Measurements from ENCODE around the gene COL17A1.

COL17A1 gene

DNA sequence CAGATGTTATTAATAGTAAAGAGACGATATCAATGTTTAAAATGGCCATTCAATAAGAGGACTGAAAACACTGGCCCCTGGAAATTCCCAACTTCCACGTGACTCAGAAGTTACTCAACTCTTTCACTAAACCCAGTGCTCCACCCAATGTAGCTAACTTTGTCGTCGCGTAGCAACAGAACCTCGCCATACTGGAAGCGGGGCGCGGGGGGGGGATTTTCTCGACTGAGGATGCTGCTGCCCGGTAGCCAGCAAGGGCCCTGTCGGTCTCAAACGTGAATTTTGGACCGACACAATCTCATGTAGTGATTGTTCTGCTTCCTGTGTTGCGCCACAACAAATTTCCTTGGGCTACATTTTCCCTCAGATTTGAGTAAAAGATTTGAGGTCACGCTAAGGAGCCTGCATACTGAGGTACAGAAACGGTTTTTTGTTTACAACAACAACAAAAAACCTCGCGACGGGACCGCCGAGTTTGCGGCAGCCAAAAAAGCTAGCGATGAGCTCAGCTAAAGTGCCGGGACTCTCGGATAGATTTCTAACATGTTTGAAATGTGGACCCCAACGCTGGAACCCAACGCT is 35.3 kb upstream of the COL17A1 start:
- Histone ChIP-seq H3K9ac (ENCODE audit: low read depth, low read length, poor library complexity) (peak overlapping the region; percentile 92), H2BK5ac (ENCODE audit: low read length) (peak overlapping the region; percentile 76), H3K18ac (ENCODE audit: low read length) (peak overlapping the region; percentile 98), H3K4me1 (ENCODE audit: control insufficient read depth in 2 of 2, insufficient read depth in 1 of 2, low read depth in 1 of 2, low read length in 2 of 2) (peaks cover 3 to 14% of the 10 kb centered on the region in 2 donors), H3K27ac (replicated peaks; ENCODE audit: low read length) (peak overlapping the region; percentile 99), H2AK5ac (ENCODE audit: low read depth, low read length) (no peak overlapping the region), H3K4ac (ENCODE audit: low read length) (no peak overlapping the region), H3K4me2 (ENCODE audit: insufficient read depth, low read length, poor library complexity, severe bottlenecking) (peak overlapping the region; percentile 90), H3K14ac (ENCODE audit: low read length) (no peak overlapping the region), H2AFZ (ENCODE audit: low read length) (peak overlapping the region; percentile 94), H3K9me3 (replicated peaks in 1 of 2; ENCODE audit: control insufficient read depth in 2 of 2, insufficient read depth in 1 of 2, low read depth in 1 of 2, low read length in 2 of 2) (no peaks in the 10 kb centered on the region), H2BK15ac (ENCODE audit: low read length) (no peak overlapping the region), H3K23ac (ENCODE audit: low read depth, low read length, poor library complexity) (no peak overlapping the region), H3K4me3 (ENCODE audit: low read length in 2 of 2) (peak overlapping the region; percentile 79), H2BK12ac (ENCODE audit: low read length) (no peak overlapping the region), H3K27me3 (ENCODE audit: control insufficient read depth in 3 of 3, insufficient read depth in 3 of 3, low read depth in 1 of 3, low read length in 3 of 3) (no peaks in the 10 kb centered on the region), H4K8ac (ENCODE audit: low read depth, low read length) (no peak overlapping the region), H2BK120ac (ENCODE audit: low read depth, low read length) (no peak overlapping the region), H4K91ac (ENCODE audit: low read depth, low read length, poor library complexity) (no peak overlapping the region), H3K79me1 (ENCODE audit: low read depth, low read length) (no peaks in the 10 kb centered on the region), H3K36me3 (replicated peaks in 1 of 2; ENCODE audit: control insufficient read depth in 2 of 2, insufficient read depth in 2 of 2, low read length in 2 of 2) (peaks cover 0 to 20% of the 10 kb centered on the region in 2 donors)
- no CpG with 5 or more reads among the region's 28 CpGs for WGBS, 2 donors (ENCODE audit: extremely low coverage in 2 of 2, insufficient read length in 2 of 2, insufficient replicate concordance in 1 of 2)
- peak; percentile 70 for DNase-seq (ENCODE audit: low spot score)

- Histone ChIP-seq H4K91ac (ENCODE audit: low read depth, low read length, poor library complexity) (no peak overlapping the region), H3K18ac (ENCODE audit: low read length) (no peak overlapping the region), H2BK15ac (ENCODE audit: low read length) (no peak overlapping the region), H3K4me2 (ENCODE audit: insufficient read depth, low read length, poor library complexity, severe bottlenecking) (peak overlapping the region; percentile 90), H4K8ac (ENCODE audit: low read depth, low read length) (no peak overlapping the region), H3K27me3 (ENCODE audit: control insufficient read depth in 3 of 3, insufficient read depth in 3 of 3, low read depth in 1 of 3, low read length in 3 of 3) (no peaks in the 10 kb centered on the region), H3K9me3 (replicated peaks in 1 of 2; ENCODE audit: control insufficient read depth in 2 of 2, insufficient read depth in 1 of 2, low read depth in 1 of 2, low read length in 2 of 2) (no peaks in the 10 kb centered on the region), H2AK5ac (ENCODE audit: low read depth, low read length) (no peak overlapping the region), H3K9ac (ENCODE audit: low read depth, low read length, poor library complexity) (no peak overlapping the region), H3K4me3 (ENCODE audit: low read length in 2 of 2) (peak overlapping the region in 1 of 2 donors; percentile 79), H2BK12ac (ENCODE audit: low read length) (no peak overlapping the region), H3K79me1 (ENCODE audit: low read depth, low read length) (no peaks in the 10 kb centered on the region), H3K4me1 (ENCODE audit: control insufficient read depth in 2 of 2, insufficient read depth in 1 of 2, low read depth in 1 of 2, low read length in 2 of 2) (peaks cover 3 to 14% of the 10 kb centered on the region in 2 donors), H3K27ac (replicated peaks; ENCODE audit: low read length) (no peak overlapping the region), H3K23ac (ENCODE audit: low read depth, low read length, poor library complexity) (no peak overlapping the region), H3K36me3 (replicated peaks in 1 of 2; ENCODE audit: control insufficient read depth in 2 of 2, insufficient read depth in 2 of 2, low read length in 2 of 2) (peaks cover 0 to 17% of the 10 kb centered on the region in 2 donors), H3K4ac (ENCODE audit: low read length) (no peak overlapping the region), H2BK5ac (ENCODE audit: low read length) (no peak overlapping the region), H2AFZ (ENCODE audit: low read length) (peak overlapping the region; percentile 94), H2BK120ac (ENCODE audit: low read depth, low read length) (no peak overlapping the region), H3K14ac (ENCODE audit: low read length) (no peak overlapping the region)
- WGBS, 2 donors (ENCODE audit: extremely low coverage in 2 of 2, insufficient read length in 2 of 2, insufficient replicate concordance in 1 of 2) = no CpG with 5 or more reads among the region's 2 CpGs
- DNase-seq (ENCODE audit: low spot score) = no peak
Measured at GRCh38 chr10:104120512-104120902, 34.8 kb upstream of the COL17A1 start.

- Histone ChIP-seq H2BK5ac (ENCODE audit: low read length) (no peak overlapping the region), H3K4me3 (ENCODE audit: low read length in 2 of 2) (no peak overlapping the region), H2AK5ac (ENCODE audit: low read depth, low read length) (no peak overlapping the region), H3K4me1 (ENCODE audit: control insufficient read depth in 2 of 2, insufficient read depth in 1 of 2, low read depth in 1 of 2, low read length in 2 of 2) (peaks cover 3 to 14% of the 10 kb centered on the region in 2 donors), H3K9me3 (replicated peaks in 1 of 2; ENCODE audit: control insufficient read depth in 2 of 2, insufficient read depth in 1 of 2, low read depth in 1 of 2, low read length in 2 of 2) (no peaks in the 10 kb centered on the region), H3K9ac (ENCODE audit: low read depth, low read length, poor library complexity) (no peak overlapping the region), H2BK120ac (ENCODE audit: low read depth, low read length) (no peak overlapping the region), H3K4ac (ENCODE audit: low read length) (no peak overlapping the region), H3K23ac (ENCODE audit: low read depth, low read length, poor library complexity) (no peak overlapping the region), H2AFZ (ENCODE audit: low read length) (peak overlapping the region; percentile 94), H3K27me3 (ENCODE audit: control insufficient read depth in 3 of 3, insufficient read depth in 3 of 3, low read depth in 1 of 3, low read length in 3 of 3) (no peaks in the 10 kb centered on the region), H3K4me2 (ENCODE audit: insufficient read depth, low read length, poor library complexity, severe bottlenecking) (no peak overlapping the region), H3K27ac (replicated peaks; ENCODE audit: low read length) (no peak overlapping the region), H4K91ac (ENCODE audit: low read depth, low read length, poor library complexity) (no peak overlapping the region), H3K18ac (ENCODE audit: low read length) (no peak overlapping the region), H2BK12ac (ENCODE audit: low read length) (no peak overlapping the region), H4K8ac (ENCODE audit: low read depth, low read length) (no peak overlapping the region), H3K36me3 (replicated peaks in 1 of 2; ENCODE audit: control insufficient read depth in 2 of 2, insufficient read depth in 2 of 2, low read length in 2 of 2) (peaks cover 0 to 11% of the 10 kb centered on the region in 2 donors), H3K14ac (ENCODE audit: low read length) (no peak overlapping the region), H2BK15ac (ENCODE audit: low read length) (no peak overlapping the region), H3K79me1 (ENCODE audit: low read depth, low read length) (no peaks in the 10 kb centered on the region)
- no CpG with 5 or more reads among the region's 3 CpGs for WGBS, 2 donors (ENCODE audit: extremely low coverage in 2 of 2, insufficient read length in 2 of 2, insufficient replicate concordance in 1 of 2)
- DNase-seq (ENCODE audit: low spot score) = no peak
Measured at GRCh38 chr10:104119996-104120395, 34.3 kb upstream of the COL17A1 start.

GRCh38 chr10:104117839-104118323 is 32.2 kb upstream of the COL17A1 start:
- Histone ChIP-seq H3K36me3 (replicated peaks in 1 of 2; ENCODE audit: control insufficient read depth in 2 of 2, insufficient read depth in 2 of 2, low read length in 2 of 2) (no peaks in the 10 kb centered on the region), H3K4me3 (ENCODE audit: low read length in 2 of 2) (no peak overlapping the region), H2AFZ (ENCODE audit: low read length) (no peak overlapping the region), H3K27ac (replicated peaks; ENCODE audit: low read length) (no peak overlapping the region), H3K4ac (ENCODE audit: low read length) (no peak overlapping the region), H3K4me2 (ENCODE audit: insufficient read depth, low read length, poor library complexity, severe bottlenecking) (no peak overlapping the region), H2BK12ac (ENCODE audit: low read length) (no peak overlapping the region), H3K9me3 (replicated peaks in 1 of 2; ENCODE audit: control insufficient read depth in 2 of 2, insufficient read depth in 1 of 2, low read depth in 1 of 2, low read length in 2 of 2) (no peaks in the 10 kb centered on the region), H2BK5ac (ENCODE audit: low read length) (no peak overlapping the region), H3K27me3 (ENCODE audit: control insufficient read depth in 3 of 3, insufficient read depth in 3 of 3, low read depth in 1 of 3, low read length in 3 of 3) (no peaks in the 10 kb centered on the region), H2BK120ac (ENCODE audit: low read depth, low read length) (no peak overlapping the region), H3K14ac (ENCODE audit: low read length) (no peak overlapping the region), H3K23ac (ENCODE audit: low read depth, low read length, poor library complexity) (no peak overlapping the region), H3K4me1 (ENCODE audit: control insufficient read depth in 2 of 2, insufficient read depth in 1 of 2, low read depth in 1 of 2, low read length in 2 of 2) (peaks cover 3 to 14% of the 10 kb centered on the region in 2 donors), H3K18ac (ENCODE audit: low read length) (no peak overlapping the region), H2BK15ac (ENCODE audit: low read length) (no peak overlapping the region), H3K9ac (ENCODE audit: low read depth, low read length, poor library complexity) (no peak overlapping the region), H3K79me1 (ENCODE audit: low read depth, low read length) (no peaks in the 10 kb centered on the region), H4K91ac (ENCODE audit: low read depth, low read length, poor library complexity) (no peak overlapping the region), H4K8ac (ENCODE audit: low read depth, low read length) (no peak overlapping the region), H2AK5ac (ENCODE audit: low read depth, low read length) (no peak overlapping the region)
- no peak for DNase-seq (ENCODE audit: low spot score)
- no CpG with 5 or more reads among the region's 4 CpGs for WGBS, 2 donors (ENCODE audit: extremely low coverage in 2 of 2, insufficient read length in 2 of 2, insufficient replicate concordance in 1 of 2)

Measured in neuronal stem cell (in vitro differentiated cells).